Effector memory CD8-positive, alpha-beta T cell (primary cell): Measurements from ENCODE around the gene SPATA7.
"Not testable (repeated sequence)": the region's sequence is repeated elsewhere in the genome, so short reads cannot be mapped to it uniquely, and the experiment has no call there.

Experiments used
- ATAC-seq: fragments of 150-1000 bp; cut with Tn5 transposase; replicated peaks from 2 replicates; pipeline ENCODE4 v1.10.0; 2021; ENCODE audit warnings: mild to moderate bottlenecking, moderate library complexity
- DNase-seq, 3 experiments: peaks; one replicate each; pipeline ENCODE4 v3.0.0; 2021
- H3K27ac Mint-ChIP-seq, 2 donors: one replicate each; pipeline ENCODE4 v1.8.0; 2022; ENCODE audit warnings: mild to moderate bottlenecking in 2 of 2, mixed read lengths in 2 of 2, moderate library complexity in 2 of 2
- H3K27me3 Mint-ChIP-seq, 2 donors: one replicate each; pipeline ENCODE4 v1.8.0; 2022; ENCODE audit warnings: mixed read lengths in 2 of 2
- H3K36me3 Mint-ChIP-seq: one replicate; pipeline ENCODE4 v1.8.0; 2022; ENCODE audit warnings: mild to moderate bottlenecking, moderate library complexity, mixed read lengths; ENCODE audit not compliant: insufficient read depth
- H3K4me1 Mint-ChIP-seq, 2 donors: one replicate each; pipeline ENCODE4 v1.8.0; 2022; ENCODE audit warnings: low read depth in 2 of 2, mixed read lengths in 2 of 2
- H3K4me3 Mint-ChIP-seq, 2 donors: one replicate each; pipeline ENCODE4 v1.8.0; 2022; ENCODE audit warnings: mild to moderate bottlenecking in 2 of 2, mixed read lengths in 2 of 2, moderate library complexity in 2 of 2
- H3K9me3 Mint-ChIP-seq, 2 donors: one replicate each; pipeline ENCODE4 v1.8.0; 2022; ENCODE audit warnings: mixed read lengths in 2 of 2

SPATA7 gene

DNA sequence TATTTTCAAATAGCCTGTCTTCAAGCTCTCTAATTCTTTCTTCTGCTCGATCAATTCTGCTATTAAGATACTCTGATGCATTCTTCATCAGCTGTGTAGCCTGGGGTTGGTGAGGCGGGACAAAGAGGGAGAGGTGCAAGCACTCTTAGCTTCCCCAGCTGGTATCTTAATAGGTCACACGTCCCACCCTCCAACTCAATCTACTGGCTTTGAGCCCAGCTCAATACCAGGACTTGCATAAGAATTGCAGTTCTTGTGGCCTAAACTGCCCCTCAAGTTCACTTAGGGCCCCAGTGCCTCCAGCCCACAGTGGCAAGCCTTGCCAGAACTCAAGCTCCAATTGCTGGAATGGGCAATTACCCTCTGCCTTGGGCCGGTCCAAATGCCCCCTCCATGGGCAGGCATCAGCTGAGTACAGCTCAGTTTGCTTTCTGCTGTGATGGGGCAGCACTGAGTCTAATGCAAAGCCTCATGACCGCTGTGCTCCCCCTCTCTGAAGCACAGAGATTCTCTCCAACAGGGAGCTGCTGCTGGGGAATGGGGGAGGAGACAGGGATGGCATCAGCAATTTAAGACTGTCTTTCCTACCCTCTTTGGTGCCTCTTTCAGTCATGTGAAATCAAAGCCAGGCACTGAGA is 5.6 kb upstream of the SPATA7 start:
- Mint-ChIP-seq H3K36me3 (no peaks in the 10 kb centered on the region), H3K4me1 (peaks cover 0 to 3% of the 10 kb centered on the region in 2 donors), H3K9me3 (no peaks in the 10 kb centered on the region), H3K27me3 (peaks cover 0 to 11% of the 10 kb centered on the region in 2 donors), H3K27ac (peak overlapping the region in 1 of 2 donors; percentile 9), H3K4me3 (no peak overlapping the region)
- DNase-seq (no peak), ATAC-seq (no peak)

GRCh38 chr14:88380405-88380804 is 5.1 kb upstream of the SPATA7 start:
- Mint-ChIP-seq H3K4me3 (no peak overlapping the region), H3K9me3 (no peaks in the 10 kb centered on the region), H3K36me3 (peaks cover 3% of the 10 kb centered on the region), H3K4me1 (peaks cover 0 to 5% of the 10 kb centered on the region in 2 donors), H3K27ac (no peak overlapping the region), H3K27me3 (peaks cover 0 to 11% of the 10 kb centered on the region in 2 donors)
- DNase-seq (no peak), ATAC-seq (no peak)

DNA sequence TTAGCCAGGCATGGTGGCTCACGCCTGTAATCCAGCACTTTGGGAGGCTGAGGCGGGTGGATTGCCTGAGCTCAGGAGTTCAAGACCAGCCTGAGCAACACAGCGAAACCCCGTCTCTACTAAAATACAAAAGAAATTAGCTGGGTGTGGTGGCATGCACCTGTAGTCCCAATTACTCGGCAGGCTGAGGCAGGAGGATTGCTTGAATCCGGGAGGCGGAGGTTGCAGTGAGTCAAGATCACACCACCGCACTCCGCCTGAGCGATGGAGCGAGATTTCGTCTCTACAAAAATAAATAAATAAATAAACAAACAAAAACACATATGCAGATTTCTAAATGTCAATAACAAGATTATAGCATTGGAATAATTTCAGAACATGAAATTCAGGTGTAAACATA is 3.8 kb upstream of the SPATA7 start:
- H3K27ac Mint-ChIP-seq, DNase-seq, ATAC-seq, H3K4me3 Mint-ChIP-seq, H3K4me1 Mint-ChIP-seq, H3K36me3 Mint-ChIP-seq, H3K9me3 Mint-ChIP-seq: not testable (repeated sequence)
- H3K27me3 Mint-ChIP-seq: peaks cover 0 to 11% of the 10 kb centered on the region in 2 donors

GRCh38 chr14:88384718-88385117 is 739 bp upstream of the SPATA7 start:
- peaks cover 6 to 9% of the 10 kb centered on the region in 2 donors for H3K4me1 Mint-ChIP-seq
- peak overlapping the region; percentile 95 to 96 for H3K27ac Mint-ChIP-seq
- H3K4me3 Mint-ChIP-seq: peak overlapping the region; percentile 96 to 98
- no peak for ATAC-seq
- DNase-seq: no peak
- peaks cover 0 to 3% of the 10 kb centered on the region in 2 donors for H3K27me3 Mint-ChIP-seq
- H3K9me3 Mint-ChIP-seq: no peaks in the 10 kb centered on the region
- H3K36me3 Mint-ChIP-seq: peaks cover 7% of the 10 kb centered on the region

DNA sequence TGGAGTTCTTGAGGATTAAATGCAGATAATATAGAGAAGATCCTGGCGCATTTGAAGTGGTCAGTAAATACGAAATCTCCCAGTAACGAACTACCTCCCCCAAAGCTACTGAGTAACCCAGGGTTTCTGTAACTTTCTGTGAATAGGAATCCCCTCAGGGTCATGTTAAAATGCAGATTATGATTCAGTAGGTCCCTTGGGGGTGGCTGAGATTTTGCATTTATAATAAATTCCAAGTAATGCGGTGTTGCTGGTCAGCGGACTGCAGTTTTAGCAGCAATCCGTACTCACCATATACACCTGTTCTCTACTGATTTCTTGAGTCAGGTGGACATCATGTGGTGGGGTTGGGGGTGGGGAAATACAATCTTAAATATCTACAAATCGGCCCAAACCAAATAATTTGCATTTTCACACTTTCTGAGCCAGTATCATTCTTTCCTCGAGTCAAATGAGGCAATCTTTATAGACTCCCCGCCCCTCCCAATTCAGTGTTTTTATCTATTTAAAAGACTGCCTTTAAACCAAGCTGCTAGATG is 868 bp downstream of the SPATA7 start:
- DNase-seq (no peak), ATAC-seq (no peak)
- Mint-ChIP-seq H3K27me3 (no peaks in the 10 kb centered on the region), H3K27ac (peak overlapping the region; percentile 95 to 96), H3K4me1 (peaks cover 6 to 9% of the 10 kb centered on the region in 2 donors), H3K36me3 (peaks cover 7% of the 10 kb centered on the region), H3K9me3 (no peaks in the 10 kb centered on the region), H3K4me3 (peak overlapping the region; percentile 96 to 98)

GRCh38 chr14:88388741-88389282 is 3.4 kb downstream of the SPATA7 start:
- DNase-seq: no peak
- peaks cover 7% of the 10 kb centered on the region for H3K36me3 Mint-ChIP-seq
- ATAC-seq: no peak
- peak overlapping the region in 1 of 2 donors; percentile 73 for H3K27ac Mint-ChIP-seq
- no peaks in the 10 kb centered on the region for H3K9me3 Mint-ChIP-seq
- H3K4me1 Mint-ChIP-seq: peaks cover 6 to 9% of the 10 kb centered on the region in 2 donors
- H3K4me3 Mint-ChIP-seq: no peak overlapping the region
- no peaks in the 10 kb centered on the region for H3K27me3 Mint-ChIP-seq

GRCh38 chr14:88392609-88393008 is 7.2 kb downstream of the SPATA7 start:
- no peaks in the 10 kb centered on the region for H3K9me3 Mint-ChIP-seq
- H3K27ac Mint-ChIP-seq: no peak overlapping the region
- H3K4me3 Mint-ChIP-seq: no peak overlapping the region
- DNase-seq (no peak), ATAC-seq (no peak)
- H3K4me1 Mint-ChIP-seq: no peaks in the 10 kb centered on the region
- no peaks in the 10 kb centered on the region for H3K27me3 Mint-ChIP-seq
- peaks cover 9% of the 10 kb centered on the region for H3K36me3 Mint-ChIP-seq

DNA sequence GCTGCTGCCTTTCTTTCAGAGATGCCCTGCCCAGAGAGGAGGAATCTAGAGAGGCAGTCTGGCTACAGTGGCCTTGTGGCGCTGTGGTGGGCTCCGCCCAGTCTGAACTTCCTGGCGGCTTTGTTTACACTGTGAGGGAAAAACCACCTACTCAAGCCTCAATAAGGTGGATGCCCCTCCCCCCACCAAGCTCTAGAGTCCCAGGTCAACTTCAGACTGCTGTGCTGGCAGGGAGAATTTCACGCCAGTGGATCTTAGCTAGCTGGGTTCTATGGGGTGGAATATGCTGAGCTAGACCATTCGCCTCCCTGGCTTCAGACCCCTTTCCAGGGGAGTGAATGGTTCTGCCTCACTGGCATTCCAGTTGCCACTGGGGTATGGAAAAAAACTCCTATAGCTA is 25.6 kb downstream of the SPATA7 start:
- no peak for ATAC-seq

GRCh38 chr14:88417594-88417993 is 32.1 kb downstream of the SPATA7 start:
- Mint-ChIP-seq H3K27me3 (no peaks in the 10 kb centered on the region), H3K9me3 (peaks cover 3 to 7% of the 10 kb centered on the region in 2 donors), H3K4me1 (no peaks in the 10 kb centered on the region), H3K27ac (no peak overlapping the region), H3K36me3 (peaks cover 4% of the 10 kb centered on the region), H3K4me3 (no peak overlapping the region)
- DNase-seq (no peak), ATAC-seq (no peak)

More for the DNA sequence above, 25.6 kb downstream of the SPATA7 start:
- Mint-ChIP-seq H3K4me1 (peaks cover 0 to 9% of the 10 kb centered on the region in 2 donors), H3K9me3 (peaks cover 5 to 25% of the 10 kb centered on the region in 2 donors), H3K27ac (peak overlapping the region in 1 of 2 donors; percentile 11), H3K27me3 (no peaks in the 10 kb centered on the region), H3K36me3 (peaks cover 9% of the 10 kb centered on the region), H3K4me3 (no peak overlapping the region)
- no peak for DNase-seq

- no peak for ATAC-seq
- no peak for DNase-seq
- Mint-ChIP-seq H3K27ac (no peak overlapping the region), H3K27me3 (no peaks in the 10 kb centered on the region), H3K9me3 (peaks cover 0 to 3% of the 10 kb centered on the region in 2 donors), H3K4me1 (no peaks in the 10 kb centered on the region), H3K4me3 (no peak overlapping the region), H3K36me3 (peaks cover 4% of the 10 kb centered on the region)
Measured at GRCh38 chr14:88420187-88420586, 34.7 kb downstream of the SPATA7 start.

GRCh38 chr14:88421286-88421685 is 35.8 kb downstream of the SPATA7 start:
- H3K4me3 Mint-ChIP-seq: no peak overlapping the region
- H3K4me1 Mint-ChIP-seq: no peaks in the 10 kb centered on the region
- DNase-seq (no peak), ATAC-seq (no peak)
- no peak overlapping the region for H3K27ac Mint-ChIP-seq
- no peaks in the 10 kb centered on the region for H3K27me3 Mint-ChIP-seq
- H3K9me3 Mint-ChIP-seq: no peaks in the 10 kb centered on the region
- peaks cover 4% of the 10 kb centered on the region for H3K36me3 Mint-ChIP-seq

- H3K36me3 Mint-ChIP-seq: peaks cover 4% of the 10 kb centered on the region
- no peaks in the 10 kb centered on the region for H3K27me3 Mint-ChIP-seq
- no peaks in the 10 kb centered on the region for H3K4me1 Mint-ChIP-seq
- H3K27ac Mint-ChIP-seq: no peak overlapping the region
- DNase-seq (no peak), ATAC-seq (no peak)
- H3K4me3 Mint-ChIP-seq: no peak overlapping the region
- H3K9me3 Mint-ChIP-seq: no peaks in the 10 kb centered on the region
Measured at GRCh38 chr14:88422047-88422446, 36.6 kb downstream of the SPATA7 start.

DNA sequence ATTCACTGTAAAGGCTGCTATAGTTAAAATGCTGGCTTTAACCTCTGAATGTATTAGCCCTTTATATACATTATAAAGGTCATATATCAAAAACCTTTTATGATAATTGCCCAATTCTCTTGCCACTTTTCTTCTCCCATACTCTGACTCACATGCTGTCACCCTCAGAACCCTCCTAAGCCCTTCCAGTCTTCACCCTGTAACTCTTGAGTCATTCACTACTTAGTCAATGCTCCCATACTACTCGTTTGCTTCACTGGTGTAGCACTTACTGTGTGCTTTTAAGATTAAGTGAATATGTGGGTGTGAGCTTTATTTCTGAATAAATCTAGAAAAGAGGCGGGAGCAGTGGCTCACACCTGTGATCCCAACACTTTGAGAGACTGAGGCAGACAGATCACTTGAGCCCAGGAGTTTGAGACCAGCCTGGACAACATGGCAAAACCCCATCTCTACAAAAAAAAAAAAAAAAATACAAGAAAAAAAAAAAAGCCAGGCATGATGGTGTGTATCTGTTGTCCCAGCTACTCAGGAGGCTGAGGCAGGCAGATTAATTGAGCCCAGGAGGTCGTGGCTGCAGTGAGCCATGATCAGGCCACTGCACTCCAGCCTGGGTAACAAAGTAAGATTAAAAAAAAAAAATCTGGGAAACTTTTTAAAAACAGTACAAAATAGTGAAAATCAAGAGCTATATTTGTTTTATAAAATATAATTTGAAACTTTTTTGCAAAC is 37.6 kb downstream of the SPATA7 start:
- no peaks in the 10 kb centered on the region for H3K4me1 Mint-ChIP-seq
- no peak overlapping the region for H3K4me3 Mint-ChIP-seq
- no peaks in the 10 kb centered on the region for H3K9me3 Mint-ChIP-seq
- no peak for ATAC-seq
- H3K27me3 Mint-ChIP-seq: no peaks in the 10 kb centered on the region
- no peak for DNase-seq
- no peak overlapping the region for H3K27ac Mint-ChIP-seq
- peaks cover 4% of the 10 kb centered on the region for H3K36me3 Mint-ChIP-seq

DNA sequence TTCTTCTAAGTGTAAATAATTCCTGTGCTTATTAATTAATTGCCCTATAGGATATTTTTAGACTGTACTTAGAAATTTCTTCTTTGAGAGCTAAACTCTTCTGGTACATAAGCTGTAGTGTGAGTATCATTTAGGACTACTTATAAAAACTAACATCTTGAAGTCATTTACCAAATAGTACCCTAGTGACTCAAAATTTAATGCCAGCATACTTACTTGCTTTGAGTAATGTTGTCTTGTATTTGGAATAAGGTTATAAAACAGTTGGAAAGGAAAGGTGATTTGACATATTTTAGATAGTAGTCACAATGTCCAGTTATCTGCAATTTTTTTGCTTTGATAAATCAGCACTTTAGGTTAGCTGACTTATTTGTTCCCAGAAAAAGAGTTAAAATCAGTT is 39.1 kb downstream of the SPATA7 start:
- no peaks in the 10 kb centered on the region for H3K9me3 Mint-ChIP-seq
- H3K36me3 Mint-ChIP-seq: peaks cover under 1% of the 10 kb centered on the region
- H3K4me3 Mint-ChIP-seq: no peak overlapping the region
- no peaks in the 10 kb centered on the region for H3K27me3 Mint-ChIP-seq
- no peak overlapping the region for H3K27ac Mint-ChIP-seq
- H3K4me1 Mint-ChIP-seq: no peaks in the 10 kb centered on the region
- ATAC-seq: no peak
- DNase-seq: no peak
